Astrocyte of the spinal cord (primary cell): ENCODE data around the gene KLK7.

Experiments
- DNase-seq: peaks from one replicate; pipeline ENCODE4 v3.0.0; 2011; ENCODE audit warnings: low read depth, low spot score
- H3K4me3 ChIP-seq: 2 replicates; pipeline ENCODE4 v1.5.1; 2011; ENCODE audit warnings: low read depth, mild to moderate bottlenecking, low read length, moderate library complexity
- CTCF ChIP-seq: IDR thresholded peaks from 2 replicates; pipeline ENCODE4 v1.5.1; 2012; ENCODE audit warnings: low read depth, mild to moderate bottlenecking, low read length, inconsistent platforms
- in situ Hi-C: cut with HindIII; loops from 2 replicates; pipeline ENCODE4 v1.10.0; 2017; ENCODE audit warnings: low sequenced_read_pairs

Gene KLK7

GRCh38 chr19:50932690-50933083 lies 51.0 kb downstream of the KLK7 start:
- DNase-seq, result no peak
- in situ Hi-C loops, result no loop called here
- TF ChIP-seq CTCF, result no peak
- H3K4me3 ChIP-seq, result no peak overlapping the region

GRCh38 chr19:50932018-50932689 lies 51.6 kb downstream of the KLK7 start:
- no peak for DNase-seq
- no peak overlapping the region for H3K4me3 ChIP-seq
- in situ Hi-C loops, result no loop called here
- TF ChIP-seq CTCF, result no peak

GRCh38 chr19:50931023-50931422 lies 52.7 kb downstream of the KLK7 start:
- in situ Hi-C loops, result no loop called here
- no peak for TF ChIP-seq CTCF
- DNase-seq, result no peak
- H3K4me3 ChIP-seq, result no peak overlapping the region

- no peak for TF ChIP-seq CTCF
- no peak overlapping the region for H3K4me3 ChIP-seq
- in situ Hi-C loops, result no loop called here
- no peak for DNase-seq
These were observed 54.9 kb downstream of the KLK7 start for GRCh38 chr19:50928831-50929230.
